Adrenal gland (tissue), 12 donors: ENCODE results near the gene ARL8B. TPM values are rescaled to one million over a fixed set of nuclear protein-coding genes. Genes with fewer than 3 reads are reported as not detected.
"Not testable (repeated sequence)": the region's sequence is repeated elsewhere in the genome, so short reads cannot be mapped to it uniquely, and the experiment has no call there.

Source experiments
- DNase-seq, 7 donors: peaks; one replicate each; pipeline ENCODE4 v3.0.0-alpha.2; 2019 to 2020
- H3K27ac ChIP-seq, 5 donors: fragments of 200-600 bp; sonication (generic) in 4 of 5; 1 replicate in 3 of 5; 2 replicates in 2 of 5; pipeline versions ENCODE4 v1.5.1 to v1.8.0; 2016 to 2020; ENCODE audit warnings: mild to moderate bottlenecking in 1 of 5
- H3K27me3 ChIP-seq: fragments of 200-600 bp; 2 replicates; pipeline ENCODE4 v1.8.0; 2021
- H3K36me3 ChIP-seq, 2 donors: fragments of 200-600 bp; replicated peaks in 1 of 2; 1 replicate in 1 of 2; 2 replicates in 1 of 2; pipeline versions ENCODE4 v1.5.1 to v1.8.0; 2018 to 2022
- H3K4me1 ChIP-seq, 2 donors: fragments of 200-600 bp; replicated peaks in 1 of 2; 1 replicate in 1 of 2; 2 replicates in 1 of 2; pipeline versions ENCODE4 v1.5.1 to v1.8.0; 2018 to 2021
- H3K4me3 ChIP-seq, 4 donors: fragments of 200-600 bp; sonication (generic) in 3 of 4; one replicate each; pipeline ENCODE4 v1.5.1; 2016 to 2018
- H3K9me3 ChIP-seq, 3 donors: fragments of 200-600 bp; sonication (generic) in 1 of 3; replicated peaks in 1 of 3; 1 replicate in 2 of 3; 2 replicates in 1 of 3; pipeline versions ENCODE4 v1.5.1 to v1.8.0; 2016 to 2021
- POLR2A ChIP-seq, 2 donors: fragments of 450-650 bp; IDR thresholded peaks; one replicate each; pipeline ENCODE4 v1.6.1; 2017; ENCODE audit warnings: antibody characterized with exemption in 2 of 2, mild to moderate bottlenecking in 2 of 2, moderate library complexity in 1 of 2
- WGBS, 4 donors: extraction: QIAGEN DNeasy Blood & Tissue Kit in 2 of 4; methylation state at CpG; one replicate each; pipeline versions ENCODE4 v1.1.5 to v1.1.7; 2013 to 2017; 5-methylcytosine and 5-hydroxymethylcytosine counted together
- intact Hi-C, 2 donors: fragments of 100-400 bp; cut with DNase I; formaldehyde crosslinking; loops; one replicate each; pipeline versions ENCODE4 v1.14.1 to v1.15.0; 2022 to 2023
- polyA plus RNA-seq, 3 donors: library from polyadenylated mRNA; stranded (reverse); fragments of 200-250 nt in 2 of 3; fragments of 350-450 nt in 1 of 3; fragmentation: Illumina TruSeq in 1 of 3; extraction: RNeasy Lipid Tissue Mini Kit (QIAGEN cat#74804) in 1 of 3; gene quantifications; one replicate each; pipeline ENCODE4 v1.2.3, GENCODE V29; 2013 to 2014
- total RNA-seq, 9 donors: library from RNA; depleted of rRNA in 4 of 9; stranded (reverse); fragments of >200 nt in 4 of 9; fragments of 120-200 nt in 1 of 9; fragmentation: NEBNext Ultra II Directional in 1 of 9; extraction: Animal tissue kit (Norgen Biotek cat#: 25700) in 1 of 9; gene quantifications; one replicate each; pipeline versions ENCODE4 v1.1.0 to v1.2.4, GENCODE V29; 2013 to 2023
- TF ChIP-seq, protein P1 (sequence below), 6 experiments: fragments of 450-650 bp in 4 of 6; fragments of 200-600 bp in 2 of 6; sonication (generic) in 1 of 6; IDR thresholded peaks; 1 replicate in 5 of 6; 2 replicates in 1 of 6; pipeline versions ENCODE4 v1.5.1 to v1.8.0; 2016 to 2021; ENCODE audit warnings: antibody characterized with exemption in 6 of 6, mild to moderate bottlenecking in 2 of 6, moderate library complexity in 1 of 6
- donor health status: healthy with polysubstance abuse.
- donor health status: Bipolar disorder and iron deficiency.
- donor health status: DM: yes; HTN: yes; CAD: no.
- donor health status: DM: no; HTN: no; CAD: no.
- donor health status: DM: no; HTN: no; CAD: no.
- donor health status: DM: yes; HTN: yes; CAD: no.

The ARL8B gene
- total and polyA plus RNA-seq, 12 donors, result 27.8 to 131 (median 52.8) TPM

- Histone ChIP-seq H3K27ac (no peak overlapping the region), H3K27me3 (no peaks in the 10 kb centered on the region), H3K4me3 (no peak overlapping the region), H3K9me3 (no peaks in the 10 kb centered on the region), H3K36me3 (no peaks in the 10 kb centered on the region), H3K4me1 (no peaks in the 10 kb centered on the region)
- 63 to 72% (median 71%) methylated on average over 4 of the region's 4 CpGs for WGBS, 4 donors
- TF ChIP-seq POLR2A (IDR thresholded peaks at IDR 0.05), result no peak
- TF ChIP-seq, protein P1, sequence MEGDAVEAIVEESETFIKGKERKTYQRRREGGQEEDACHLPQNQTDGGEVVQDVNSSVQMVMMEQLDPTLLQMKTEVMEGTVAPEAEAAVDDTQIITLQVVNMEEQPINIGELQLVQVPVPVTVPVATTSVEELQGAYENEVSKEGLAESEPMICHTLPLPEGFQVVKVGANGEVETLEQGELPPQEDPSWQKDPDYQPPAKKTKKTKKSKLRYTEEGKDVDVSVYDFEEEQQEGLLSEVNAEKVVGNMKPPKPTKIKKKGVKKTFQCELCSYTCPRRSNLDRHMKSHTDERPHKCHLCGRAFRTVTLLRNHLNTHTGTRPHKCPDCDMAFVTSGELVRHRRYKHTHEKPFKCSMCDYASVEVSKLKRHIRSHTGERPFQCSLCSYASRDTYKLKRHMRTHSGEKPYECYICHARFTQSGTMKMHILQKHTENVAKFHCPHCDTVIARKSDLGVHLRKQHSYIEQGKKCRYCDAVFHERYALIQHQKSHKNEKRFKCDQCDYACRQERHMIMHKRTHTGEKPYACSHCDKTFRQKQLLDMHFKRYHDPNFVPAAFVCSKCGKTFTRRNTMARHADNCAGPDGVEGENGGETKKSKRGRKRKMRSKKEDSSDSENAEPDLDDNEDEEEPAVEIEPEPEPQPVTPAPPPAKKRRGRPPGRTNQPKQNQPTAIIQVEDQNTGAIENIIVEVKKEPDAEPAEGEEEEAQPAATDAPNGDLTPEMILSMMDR (IDR thresholded peaks at IDR 0.05), result no peak
- DNase-seq, result no peak
- intact Hi-C loops, result no loop called here
Observed at GRCh38 chr3:5098346-5098745, 23.7 kb upstream of the ARL8B start.

- DNase-seq, result no peak
- intact Hi-C loops, result no loop called here
- no peak overlapping the region for H3K4me3 ChIP-seq
- TF ChIP-seq, protein P1 (IDR thresholded peaks at IDR 0.05), result no peak
- TF ChIP-seq POLR2A (IDR thresholded peaks at IDR 0.05), result no peak
- 62 to 72% (median 71%) methylated on average over 3 of the region's 3 CpGs for WGBS, 4 donors
- H3K27me3 ChIP-seq, result no peaks in the 10 kb centered on the region
- H3K9me3 ChIP-seq, result no peaks in the 10 kb centered on the region
- no peaks in the 10 kb centered on the region for H3K36me3 ChIP-seq
- H3K27ac ChIP-seq, result no peak overlapping the region
- no peaks in the 10 kb centered on the region for H3K4me1 ChIP-seq
Observed at GRCh38 chr3:5102532-5102931, 19.6 kb upstream of the ARL8B start.

GRCh38 chr3:5103743-5104142 lies 18.3 kb upstream of the ARL8B start:
- H3K27ac ChIP-seq, result no peak overlapping the region
- WGBS, 4 donors, result 79 to 91% (median 86%) methylated on average over 3 of the region's 3 CpGs
- no peaks in the 10 kb centered on the region for H3K36me3 ChIP-seq
- no peaks in the 10 kb centered on the region for H3K9me3 ChIP-seq
- TF ChIP-seq POLR2A (IDR thresholded peaks at IDR 0.05), result no peak
- TF ChIP-seq, protein P1 (IDR thresholded peaks at IDR 0.05), result no peak
- no peak overlapping the region for H3K4me3 ChIP-seq
- intact Hi-C loops, result no loop called here
- no peak for DNase-seq
- no peaks in the 10 kb centered on the region for H3K27me3 ChIP-seq
- H3K4me1 ChIP-seq, result no peaks in the 10 kb centered on the region

DNA sequence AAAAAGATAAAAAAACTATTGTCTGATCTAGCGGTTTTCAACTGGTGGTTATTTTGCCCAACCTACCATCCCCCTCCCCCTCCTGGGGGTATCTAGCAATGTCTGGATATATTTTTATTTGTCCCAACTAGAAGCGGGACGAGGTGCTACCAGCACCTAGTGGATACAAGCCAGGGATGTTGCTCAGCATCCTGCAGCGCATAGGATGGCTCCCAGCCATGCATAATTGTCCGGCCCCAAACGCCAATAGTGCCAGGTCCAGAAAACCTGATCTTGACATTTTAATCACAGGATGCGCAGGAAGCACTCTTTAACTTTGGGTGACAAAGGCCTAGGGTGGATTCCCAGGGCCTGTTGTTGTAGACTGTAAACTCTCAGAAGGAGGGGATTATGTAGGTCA lies 17.0 kb upstream of the ARL8B start:
- 71 to 79% (median 76%) methylated on average over 7 of the region's 7 CpGs for WGBS, 4 donors
- Histone ChIP-seq H3K27ac (no peak overlapping the region), H3K27me3 (no peaks in the 10 kb centered on the region), H3K36me3 (no peaks in the 10 kb centered on the region), H3K9me3 (no peaks in the 10 kb centered on the region), H3K4me3 (no peak overlapping the region), H3K4me1 (no peaks in the 10 kb centered on the region)
- intact Hi-C loops, result no loop called here
- DNase-seq, result no peak
- TF ChIP-seq POLR2A (IDR thresholded peaks at IDR 0.05), result no peak
- TF ChIP-seq, protein P1 (IDR thresholded peaks at IDR 0.05), result no peak

GRCh38 chr3:5106371-5106770 lies 15.7 kb upstream of the ARL8B start:
- H3K36me3 ChIP-seq, H3K27me3 ChIP-seq, H3K4me3 ChIP-seq, intact Hi-C loops, H3K4me1 ChIP-seq, H3K9me3 ChIP-seq, H3K27ac ChIP-seq: not testable (repeated sequence)
- 84 to 92% (median 89%) methylated on average over 7 to 9 of the region's 9 CpGs for WGBS, 4 donors
- DNase-seq, result peak in 1 of 7 donors; percentile 20

GRCh38 chr3:5106933-5107334 lies 15.2 kb upstream of the ARL8B start:
- H3K27ac ChIP-seq, H3K4me3 ChIP-seq, DNase-seq, H3K4me1 ChIP-seq, H3K36me3 ChIP-seq, H3K9me3 ChIP-seq, intact Hi-C loops, H3K27me3 ChIP-seq: not testable (repeated sequence)
- 66 to 77% (median 72%) methylated on average over 2 of the region's 2 CpGs for WGBS, 4 donors
